Hepatocyte (in vitro differentiated cells): ENCODE results near the gene SPATA1.

Source experiments
- CTCF ChIP-seq: fragments of 200-600 bp; sonication (generic); IDR thresholded peaks from 2 replicates; pipeline ENCODE4 v1.5.1; 2016; ENCODE audit warnings: antibody characterized with exemption, mild to moderate bottlenecking; ENCODE audit not compliant: poor library complexity
- EZH2 ChIP-seq: fragments of 200-600 bp; sonication (generic); IDR thresholded peaks from 2 replicates; pipeline ENCODE4 v1.6.1; 2016; ENCODE audit warnings: antibody characterized with exemption, mild to moderate bottlenecking, borderline replicate concordance
- EZH2phosphoT487 ChIP-seq: fragments of 200-600 bp; sonication (generic); IDR thresholded peaks from one replicate; pipeline ENCODE4 v1.6.1; 2018; ENCODE audit warnings: antibody characterized with exemption, mild to moderate bottlenecking, low read depth, moderate library complexity; ENCODE audit not compliant: unreplicated experiment, severe bottlenecking

- TF ChIP-seq CTCF = no peak
- TF ChIP-seq EZH2phosphoT487 = no peak
- no peak for TF ChIP-seq EZH2
Measured at GRCh38 chr1:84603941-84604830, 98.0 kb downstream of the SPATA1 start.
